ENCODE data around the gene PLCB1. TPM values are rescaled to one million over a fixed set of nuclear protein-coding genes. Genes with fewer than 3 reads are reported as not detected.

The PLCB1 gene
- total RNA-seq, 2 experiments from 2014 or later, result 0.63 to 1.5 TPM

DNA sequence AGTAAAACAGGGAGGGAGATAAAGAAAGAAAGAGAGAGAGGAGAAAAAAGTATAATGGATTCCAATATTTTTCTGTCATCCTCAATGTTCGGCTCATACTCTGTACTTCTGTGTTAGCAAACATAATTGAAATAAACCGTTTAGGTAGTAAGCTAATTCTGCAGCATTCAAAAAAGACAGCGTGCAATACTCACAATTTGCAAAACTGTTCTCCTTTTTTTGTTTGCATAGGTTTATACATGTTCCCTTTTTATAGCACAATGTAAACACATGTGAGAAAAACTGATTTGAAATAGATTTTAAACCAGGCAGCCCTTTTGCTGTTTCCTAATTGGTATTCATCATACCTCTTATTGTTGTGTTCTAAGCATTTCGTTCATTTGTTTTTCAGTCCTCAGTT, 188.9 kb downstream of the PLCB1 start:
- no peak overlapping the region for H3K27ac Mint-ChIP-seq
- POLR2A ChIA-PET, result no interaction called here
- H3K4me3 Mint-ChIP-seq, result no peak overlapping the region
- ATAC-seq (no peak), DNase-seq (no peak)
- no peaks in the 10 kb centered on the region for H3K4me1 Mint-ChIP-seq (ENCODE audit: low read depth)
- H3K36me3 Mint-ChIP-seq (ENCODE audit: low read depth), result no peaks in the 10 kb centered on the region
- H3K27me3 Mint-ChIP-seq (ENCODE audit: low read depth), result no peaks in the 10 kb centered on the region
- H3K9me3 Mint-ChIP-seq (ENCODE audit: insufficient read depth), result no peaks in the 10 kb centered on the region
- CTCF ChIA-PET, result no interaction called here

DNA sequence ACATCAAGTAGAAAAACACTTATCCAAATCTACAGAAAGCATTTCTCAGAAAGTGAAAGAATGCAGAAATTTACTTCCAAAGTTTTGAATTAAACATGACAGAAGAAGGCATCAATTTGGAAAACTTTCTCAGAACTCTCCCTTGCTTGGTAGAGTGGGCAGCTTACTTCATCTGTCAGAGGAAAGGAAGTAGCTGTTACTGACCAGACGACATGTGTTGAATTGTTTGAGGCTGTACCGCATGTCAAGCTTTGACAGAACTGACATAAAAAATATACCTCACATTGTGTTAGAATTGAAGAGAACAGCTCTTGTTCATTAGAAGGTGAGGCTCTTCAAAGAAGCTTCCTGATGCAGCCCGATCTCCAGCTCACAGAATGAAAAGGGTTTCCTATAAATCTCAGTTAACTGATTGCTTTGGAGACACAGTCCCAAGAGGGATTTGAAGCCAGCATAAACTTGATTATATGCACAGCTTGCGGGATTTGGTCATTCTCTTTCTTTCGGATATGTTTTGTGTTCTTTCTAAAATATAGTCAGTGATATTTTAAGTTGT, 190.7 kb downstream of the PLCB1 start:
- H3K4me1 Mint-ChIP-seq (ENCODE audit: low read depth), result no peaks in the 10 kb centered on the region
- no peak for ATAC-seq
- no peaks in the 10 kb centered on the region for H3K9me3 Mint-ChIP-seq (ENCODE audit: insufficient read depth)
- no peak for DNase-seq
- no peak overlapping the region for H3K27ac Mint-ChIP-seq
- ChIA-PET CTCF (interaction anchor here (1.1 to 1.4 kb wide), 2 partner anchors 9 to 17 kb away, joined by 3 read pairs; no protein-coding TSS in a partner anchor), POLR2A (no interaction called here)
- H3K4me3 Mint-ChIP-seq, result no peak overlapping the region
- H3K36me3 Mint-ChIP-seq (ENCODE audit: low read depth), result no peaks in the 10 kb centered on the region
- H3K27me3 Mint-ChIP-seq (ENCODE audit: low read depth), result no peaks in the 10 kb centered on the region

DNA sequence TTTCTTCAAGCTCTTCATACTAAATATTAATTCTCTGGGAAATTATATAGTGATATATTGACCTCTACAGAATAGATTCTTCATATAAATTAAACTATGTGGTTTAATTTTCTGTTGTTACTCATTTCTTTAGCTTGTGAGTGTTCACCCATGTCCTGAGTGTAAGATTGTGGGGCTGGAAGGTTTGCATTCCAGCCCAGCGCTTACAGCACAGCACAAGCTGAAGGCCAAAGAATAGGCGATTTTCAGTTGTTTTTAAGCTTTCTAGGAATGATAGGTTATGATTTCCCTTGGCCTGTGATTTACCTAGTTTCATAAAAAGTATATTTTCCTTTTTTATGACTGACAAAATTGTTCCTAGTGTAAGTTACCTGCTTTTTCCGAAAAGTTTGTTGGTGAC, 194.1 kb downstream of the PLCB1 start:
- no peak for DNase-seq
- Mint-ChIP-seq H3K9me3 (ENCODE audit: insufficient read depth) (no peaks in the 10 kb centered on the region), H3K4me1 (ENCODE audit: low read depth) (no peaks in the 10 kb centered on the region), H3K27me3 (ENCODE audit: low read depth) (no peaks in the 10 kb centered on the region), H3K27ac (no peak overlapping the region), H3K36me3 (ENCODE audit: low read depth) (no peaks in the 10 kb centered on the region), H3K4me3 (no peak overlapping the region)
- ChIA-PET POLR2A (no interaction called here), CTCF (no interaction called here)
- no peak for ATAC-seq

DNA sequence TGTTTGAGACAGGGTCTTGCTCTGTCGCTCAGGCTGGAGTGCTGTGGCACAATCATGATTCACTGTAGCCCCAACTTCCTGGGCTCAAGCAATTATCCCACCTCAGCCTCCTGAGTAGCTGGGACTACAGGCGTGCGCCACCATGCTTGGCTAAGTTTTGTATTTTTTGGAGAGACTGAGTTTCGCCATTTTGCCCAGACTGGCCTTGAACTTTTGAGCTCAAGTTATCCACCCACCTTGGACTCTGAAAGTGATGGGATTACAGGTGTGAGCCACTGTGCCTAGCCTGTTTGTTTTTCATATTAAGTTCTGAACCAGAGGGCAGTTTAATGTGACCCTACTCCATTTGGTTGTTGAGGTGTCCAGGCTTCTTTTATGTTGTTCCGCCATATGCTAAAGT, 194.8 kb downstream of the PLCB1 start:
- H3K27ac Mint-ChIP-seq, result no peak overlapping the region
- H3K9me3 Mint-ChIP-seq (ENCODE audit: insufficient read depth), result no peaks in the 10 kb centered on the region
- no peaks in the 10 kb centered on the region for H3K27me3 Mint-ChIP-seq (ENCODE audit: low read depth)
- ChIA-PET CTCF (no interaction called here), POLR2A (no interaction called here)
- no peaks in the 10 kb centered on the region for H3K36me3 Mint-ChIP-seq (ENCODE audit: low read depth)
- ATAC-seq (no peak), DNase-seq (no peak)
- no peak overlapping the region for H3K4me3 Mint-ChIP-seq
- H3K4me1 Mint-ChIP-seq (ENCODE audit: low read depth), result no peaks in the 10 kb centered on the region

DNA sequence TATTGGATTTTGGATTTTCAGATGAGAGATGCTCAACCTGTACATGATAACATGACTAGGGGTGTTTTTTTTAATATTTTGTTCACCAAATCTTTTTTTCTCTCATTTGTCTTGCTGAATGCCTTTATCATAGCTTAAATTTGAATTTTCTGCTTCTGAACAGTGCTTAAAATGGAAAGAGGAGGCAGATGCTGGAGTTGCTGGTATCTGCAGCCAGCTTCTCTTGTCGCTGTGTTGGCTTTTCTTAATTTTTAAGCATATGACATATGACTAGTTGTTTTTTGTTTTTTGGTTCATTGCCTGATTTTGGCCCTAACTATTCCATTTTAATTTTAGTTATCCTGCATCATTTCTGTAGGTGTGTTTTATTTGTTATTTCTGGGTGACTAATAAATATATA, 196.1 kb downstream of the PLCB1 start:
- Mint-ChIP-seq H3K9me3 (ENCODE audit: insufficient read depth) (no peaks in the 10 kb centered on the region), H3K4me1 (ENCODE audit: low read depth) (no peaks in the 10 kb centered on the region), H3K36me3 (ENCODE audit: low read depth) (no peaks in the 10 kb centered on the region), H3K27ac (no peak overlapping the region), H3K4me3 (no peak overlapping the region), H3K27me3 (ENCODE audit: low read depth) (no peaks in the 10 kb centered on the region)
- CTCF ChIA-PET, result no interaction called here
- DNase-seq (no peak), ATAC-seq (no peak)
- POLR2A ChIA-PET, result no interaction called here

DNA sequence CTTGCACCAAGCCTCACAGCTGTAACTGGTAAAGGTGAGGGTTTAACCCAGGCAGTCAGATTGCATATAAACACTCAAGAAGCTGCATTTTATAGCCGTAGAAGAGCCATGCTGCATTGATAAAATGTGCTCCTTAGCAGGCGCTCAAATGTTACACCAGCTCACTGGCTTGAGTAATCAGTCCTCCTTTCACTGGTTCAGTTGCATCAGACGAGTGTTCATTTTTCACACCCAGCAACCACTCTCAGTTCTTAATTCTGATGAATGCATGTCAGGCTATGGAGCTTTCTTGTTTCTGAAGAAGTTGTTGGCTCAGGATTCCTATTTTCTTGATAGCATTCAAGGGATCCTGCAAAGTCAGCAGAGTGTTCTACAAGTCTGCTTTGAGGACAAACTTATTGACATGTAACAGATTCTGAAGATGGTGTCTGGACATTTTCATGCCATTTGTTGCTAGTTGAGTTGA, 198.3 kb downstream of the PLCB1 start:
- H3K4me3 Mint-ChIP-seq, result no peak overlapping the region
- POLR2A ChIA-PET, result no interaction called here
- H3K27me3 Mint-ChIP-seq (ENCODE audit: low read depth), result no peaks in the 10 kb centered on the region
- ATAC-seq, result no peak
- CTCF ChIA-PET, result interaction anchor here (1.0 kb wide), 1 partner anchor 391 kb away, joined by 4 read pairs; no protein-coding TSS in a partner anchor
- H3K36me3 Mint-ChIP-seq (ENCODE audit: low read depth), result no peaks in the 10 kb centered on the region
- H3K27ac Mint-ChIP-seq, result no peak overlapping the region
- no peaks in the 10 kb centered on the region for H3K4me1 Mint-ChIP-seq (ENCODE audit: low read depth)
- DNase-seq, result no peak
- no peaks in the 10 kb centered on the region for H3K9me3 Mint-ChIP-seq (ENCODE audit: insufficient read depth)

DNA sequence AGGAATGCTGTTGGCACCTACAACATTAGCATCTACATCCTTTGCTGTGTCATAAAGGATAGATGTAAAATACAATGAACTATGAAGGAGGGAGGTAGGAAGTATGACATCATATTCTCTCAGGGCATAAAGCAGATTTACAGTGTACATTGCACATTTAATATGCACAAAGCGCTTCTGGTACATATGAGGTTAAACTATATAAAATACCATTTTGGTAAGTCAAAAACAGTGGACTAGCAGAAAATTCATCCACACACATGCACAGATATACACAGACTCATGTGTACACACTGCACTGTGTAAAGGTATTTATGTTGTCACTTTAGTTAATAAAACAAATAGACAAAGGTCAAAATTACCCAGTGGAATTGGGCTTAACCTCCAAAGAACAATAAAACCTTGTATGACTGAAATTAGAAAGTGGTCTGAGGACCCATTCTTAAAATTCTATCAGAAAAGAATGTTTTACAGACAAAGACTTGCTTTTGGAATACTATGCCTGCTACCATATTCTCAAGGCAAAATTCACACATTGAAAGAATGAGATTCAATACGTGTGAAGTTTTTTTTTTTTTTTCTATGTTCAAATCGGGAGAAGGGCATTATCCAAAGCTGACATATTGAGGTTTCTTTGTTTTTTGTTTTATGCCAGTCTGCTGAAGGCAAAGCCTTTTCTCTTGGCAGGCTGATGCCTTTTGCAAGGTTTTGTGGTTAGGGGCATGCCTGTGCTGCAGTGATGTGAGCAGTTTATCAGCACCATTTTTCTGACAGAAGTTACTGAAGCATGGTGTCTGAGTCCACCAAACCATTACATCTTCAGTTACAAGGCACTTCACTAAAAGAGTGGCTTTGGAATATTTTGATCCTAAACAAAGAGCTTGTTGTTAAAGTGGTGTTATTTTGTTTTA, 199.0 kb downstream of the PLCB1 start:
- ChIA-PET CTCF (no interaction called here), POLR2A (no interaction called here)
- no peak overlapping the region for H3K4me3 Mint-ChIP-seq
- no peaks in the 10 kb centered on the region for H3K36me3 Mint-ChIP-seq (ENCODE audit: low read depth)
- no peak overlapping the region for H3K27ac Mint-ChIP-seq
- H3K9me3 Mint-ChIP-seq (ENCODE audit: insufficient read depth), result no peaks in the 10 kb centered on the region
- ATAC-seq (no peak), DNase-seq (no peak)
- no peaks in the 10 kb centered on the region for H3K27me3 Mint-ChIP-seq (ENCODE audit: low read depth)
- H3K4me1 Mint-ChIP-seq (ENCODE audit: low read depth), result no peaks in the 10 kb centered on the region

DNA sequence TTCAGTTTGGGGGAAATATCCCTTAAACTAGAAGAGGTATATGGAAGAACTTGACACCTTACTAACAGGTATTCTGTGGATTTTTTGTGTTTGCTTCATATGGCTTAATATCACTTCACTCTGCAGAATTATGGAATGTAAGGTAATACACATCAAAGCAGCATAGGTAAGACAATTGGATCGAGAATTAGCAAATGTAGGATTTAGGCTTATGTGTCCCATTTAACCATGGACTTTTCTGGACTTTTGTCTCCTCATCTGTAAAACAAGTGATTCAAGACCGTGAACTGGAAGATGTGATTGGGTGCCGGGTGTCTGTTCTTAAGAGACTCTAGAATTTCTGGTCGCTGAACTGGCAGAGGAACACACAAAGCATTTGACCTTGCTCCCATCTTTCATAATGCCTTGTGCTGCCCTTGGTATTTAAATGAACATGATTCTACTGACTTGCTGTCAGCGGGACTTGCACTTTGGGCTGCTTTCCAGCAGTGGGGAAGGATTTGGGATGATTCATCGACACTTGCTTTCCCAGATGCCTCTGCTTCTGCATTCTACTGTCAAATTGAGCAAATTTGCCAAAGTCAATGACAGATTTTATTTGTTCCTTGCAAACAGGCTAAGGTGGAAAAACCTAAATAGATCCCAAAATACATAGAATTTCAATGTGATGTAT, 199.8 kb downstream of the PLCB1 start:
- ChIA-PET POLR2A (no interaction called here), CTCF (no interaction called here)
- Mint-ChIP-seq H3K36me3 (ENCODE audit: low read depth) (no peaks in the 10 kb centered on the region), H3K27ac (no peak overlapping the region), H3K9me3 (ENCODE audit: insufficient read depth) (no peaks in the 10 kb centered on the region), H3K27me3 (ENCODE audit: low read depth) (no peaks in the 10 kb centered on the region), H3K4me3 (no peak overlapping the region), H3K4me1 (ENCODE audit: low read depth) (no peaks in the 10 kb centered on the region)
- DNase-seq, result no peak
- no peak for ATAC-seq

DNA sequence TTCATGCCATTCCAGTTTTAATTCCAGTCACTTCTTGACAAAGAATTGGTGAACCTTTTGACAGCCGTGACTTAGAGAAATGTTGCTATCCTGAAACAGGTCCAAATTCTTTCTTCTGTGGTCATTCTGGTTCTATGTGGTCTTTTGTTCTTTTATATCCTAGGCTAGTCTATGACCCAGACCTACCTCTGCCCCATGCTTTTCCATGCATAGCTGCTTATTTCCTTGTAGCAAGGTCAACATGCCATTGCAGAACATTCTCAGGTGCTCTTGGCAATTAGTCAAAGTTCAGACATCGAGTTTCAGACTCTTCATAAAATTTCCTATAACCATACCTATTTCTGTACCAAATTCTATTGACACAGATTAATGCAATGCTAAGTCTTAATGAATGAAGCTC, 202.6 kb downstream of the PLCB1 start:
- no peaks in the 10 kb centered on the region for H3K4me1 Mint-ChIP-seq (ENCODE audit: low read depth)
- no peaks in the 10 kb centered on the region for H3K27me3 Mint-ChIP-seq (ENCODE audit: low read depth)
- DNase-seq, result no peak
- H3K4me3 Mint-ChIP-seq, result no peak overlapping the region
- ChIA-PET CTCF (interaction anchor here (0.8 kb wide), 1 partner anchor 29 kb away, joined by 3 read pairs; no protein-coding TSS in a partner anchor), POLR2A (no interaction called here)
- no peaks in the 10 kb centered on the region for H3K9me3 Mint-ChIP-seq (ENCODE audit: insufficient read depth)
- no peak overlapping the region for H3K27ac Mint-ChIP-seq
- H3K36me3 Mint-ChIP-seq (ENCODE audit: low read depth), result no peaks in the 10 kb centered on the region
- ATAC-seq, result no peak

DNA sequence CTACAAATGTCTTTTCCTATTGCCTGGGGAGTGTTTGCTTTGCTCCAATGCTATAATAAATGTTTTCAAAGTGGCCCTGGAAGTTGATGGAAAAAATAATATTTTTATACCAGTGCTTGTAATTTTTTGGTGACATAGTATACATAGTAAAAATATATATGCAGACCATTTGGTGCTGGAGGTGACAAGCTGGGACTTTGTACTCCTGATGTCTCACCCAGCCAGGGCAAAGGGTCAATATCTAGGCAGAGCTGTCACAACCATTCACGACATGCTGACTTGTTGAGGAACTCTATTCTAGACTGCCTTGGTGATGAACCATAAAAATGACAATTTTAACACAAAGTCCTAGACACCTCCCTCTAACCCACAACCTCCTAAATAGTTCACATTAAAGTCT, 203.0 kb downstream of the PLCB1 start:
- Mint-ChIP-seq H3K4me1 (ENCODE audit: low read depth) (no peaks in the 10 kb centered on the region), H3K36me3 (ENCODE audit: low read depth) (no peaks in the 10 kb centered on the region), H3K27ac (no peak overlapping the region), H3K27me3 (ENCODE audit: low read depth) (no peaks in the 10 kb centered on the region), H3K9me3 (ENCODE audit: insufficient read depth) (no peaks in the 10 kb centered on the region), H3K4me3 (no peak overlapping the region)
- ATAC-seq (no peak), DNase-seq (no peak)
- ChIA-PET POLR2A (no interaction called here), CTCF (no interaction called here)

DNA sequence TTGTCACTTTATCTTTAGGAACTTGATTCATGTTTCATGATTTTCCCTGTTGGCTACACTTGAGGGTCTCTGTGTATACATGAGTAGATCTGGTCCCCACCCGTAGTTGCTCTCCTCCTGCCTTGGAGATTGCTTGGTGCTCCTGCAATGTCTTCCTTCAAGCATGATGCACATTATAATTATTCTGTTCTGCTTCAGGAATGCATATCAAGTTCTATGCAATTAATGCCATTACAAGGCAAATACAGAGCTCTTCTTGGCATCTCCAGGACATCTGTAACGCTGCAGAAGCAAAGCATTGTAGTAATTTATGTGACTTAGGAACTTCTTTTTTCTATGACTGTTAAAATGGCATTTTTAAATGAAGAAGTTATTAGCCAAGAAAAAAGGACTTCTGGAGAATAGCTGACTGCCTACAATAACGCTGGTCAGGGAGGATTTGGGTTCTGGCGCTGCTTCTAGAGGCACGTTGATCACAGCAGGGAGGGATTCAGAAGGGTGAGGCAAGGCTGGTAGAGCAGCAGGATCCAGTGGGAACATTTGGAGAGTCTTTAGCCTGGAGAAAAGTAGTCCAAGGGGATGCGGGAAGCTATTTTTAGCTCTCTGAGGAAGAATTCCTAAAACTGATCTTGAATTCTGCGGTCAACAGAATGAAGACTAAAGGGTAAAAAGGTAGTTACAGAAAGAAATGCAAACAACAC, 203.6 kb downstream of the PLCB1 start:
- ChIA-PET POLR2A (no interaction called here), CTCF (no interaction called here)
- Mint-ChIP-seq H3K4me1 (ENCODE audit: low read depth) (no peaks in the 10 kb centered on the region), H3K27me3 (ENCODE audit: low read depth) (no peaks in the 10 kb centered on the region), H3K36me3 (ENCODE audit: low read depth) (no peaks in the 10 kb centered on the region), H3K9me3 (ENCODE audit: insufficient read depth) (no peaks in the 10 kb centered on the region), H3K27ac (no peak overlapping the region), H3K4me3 (no peak overlapping the region)
- no peak for ATAC-seq
- no peak for DNase-seq

DNA sequence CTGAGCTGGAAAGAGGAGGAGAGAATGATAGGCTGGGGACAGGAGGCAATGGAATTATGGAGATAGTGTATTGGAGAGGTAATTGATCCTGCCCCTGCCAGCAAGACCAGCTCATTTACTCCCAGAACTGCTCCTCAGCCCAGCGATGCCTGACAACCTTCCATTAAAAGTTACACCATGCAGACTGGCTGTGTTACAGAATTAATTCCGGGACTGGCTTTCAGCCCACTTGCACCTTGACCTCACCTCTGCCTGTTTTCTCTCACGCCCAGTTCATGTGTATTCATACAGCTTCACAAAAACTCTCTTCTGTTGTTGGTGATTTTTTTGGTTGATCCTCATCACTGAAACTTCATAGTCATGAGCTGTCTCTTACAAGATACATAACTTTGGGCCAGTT, 207.3 kb downstream of the PLCB1 start:
- CTCF ChIA-PET, result no interaction called here
- Mint-ChIP-seq H3K4me1 (ENCODE audit: low read depth) (no peaks in the 10 kb centered on the region), H3K27me3 (ENCODE audit: low read depth) (peaks cover 2% of the 10 kb centered on the region)

More for the DNA sequence above, 207.3 kb downstream of the PLCB1 start:
- Mint-ChIP-seq H3K4me3 (no peak overlapping the region), H3K36me3 (ENCODE audit: low read depth) (no peaks in the 10 kb centered on the region), H3K9me3 (ENCODE audit: insufficient read depth) (no peaks in the 10 kb centered on the region), H3K27ac (no peak overlapping the region)
- DNase-seq (no peak), ATAC-seq (no peak)
- POLR2A ChIA-PET, result no interaction called here

Data from activated CD8-positive, alpha-beta T cell treated with anti-CD3 and anti-CD28 coated beads, Interleukin-2, amount 10 ng/mL, durations not matched to agents 7 days and 5 days (primary cell).